Right renal cortex interstitium (tissue), 3 donors: Measurements from ENCODE around the gene DLEC1. TPM values are rescaled to one million over a fixed set of nuclear protein-coding genes. Genes with fewer than 3 reads are reported as not detected.

Source experiments
- DNase-seq, 3 donors: peaks; one replicate each; pipeline ENCODE4 v3.0.0-alpha.2; 2013; ENCODE audit warnings: low read depth in 3 of 3, low spot score in 2 of 3
- polyA plus RNA-seq, 3 donors: library from polyadenylated mRNA; unstranded; fragments of 120-200 nt; gene quantifications; one replicate each; pipeline ENCODE4 v1.2.1, GENCODE V29; 2013; ENCODE audit not compliant: insufficient read length in 3 of 3

Gene DLEC1
- polyA plus RNA-seq, 3 donors: 0.55 to 0.75 (median 0.69) TPM

DNA sequence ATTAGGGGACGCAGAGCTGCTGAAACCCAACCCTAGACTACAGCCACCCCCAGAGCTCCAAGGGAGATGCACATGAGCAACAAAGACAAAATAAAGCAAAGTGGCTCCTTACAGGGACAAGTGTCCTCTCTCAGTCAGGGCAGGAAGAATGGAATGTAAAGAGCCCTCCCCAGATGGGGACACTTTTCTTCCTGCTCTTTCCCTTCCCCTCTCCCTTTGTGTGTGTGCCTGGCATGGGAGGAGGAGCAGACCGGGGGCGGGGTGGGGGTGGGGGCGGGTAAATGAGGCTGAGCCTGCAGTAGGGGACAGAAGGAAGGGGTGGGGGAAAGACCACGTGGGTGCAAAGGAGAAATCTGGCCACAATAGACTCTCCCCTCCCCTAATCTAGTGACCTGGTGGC lies 60.5 kb downstream of the DLEC1 start:
- no peak for DNase-seq

DNA sequence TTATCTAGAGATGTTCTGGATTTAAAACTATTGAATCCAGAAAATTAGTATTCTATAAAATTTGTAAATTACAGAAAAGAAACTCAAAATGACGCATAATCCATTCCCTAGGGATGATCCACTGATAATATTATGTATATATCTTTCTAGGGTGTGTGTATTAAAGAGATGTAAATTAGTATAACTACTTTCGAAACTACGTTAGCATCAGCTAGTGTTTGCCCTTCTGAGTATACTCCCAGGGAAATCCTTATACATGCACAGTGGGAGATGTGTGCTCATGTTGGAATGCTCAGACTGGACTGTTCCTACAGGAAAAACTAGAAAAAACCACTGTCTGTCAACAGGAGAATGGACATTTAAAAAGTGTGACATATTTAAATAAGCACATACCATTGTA lies 61.5 kb downstream of the DLEC1 start:
- no peak for DNase-seq

DNA sequence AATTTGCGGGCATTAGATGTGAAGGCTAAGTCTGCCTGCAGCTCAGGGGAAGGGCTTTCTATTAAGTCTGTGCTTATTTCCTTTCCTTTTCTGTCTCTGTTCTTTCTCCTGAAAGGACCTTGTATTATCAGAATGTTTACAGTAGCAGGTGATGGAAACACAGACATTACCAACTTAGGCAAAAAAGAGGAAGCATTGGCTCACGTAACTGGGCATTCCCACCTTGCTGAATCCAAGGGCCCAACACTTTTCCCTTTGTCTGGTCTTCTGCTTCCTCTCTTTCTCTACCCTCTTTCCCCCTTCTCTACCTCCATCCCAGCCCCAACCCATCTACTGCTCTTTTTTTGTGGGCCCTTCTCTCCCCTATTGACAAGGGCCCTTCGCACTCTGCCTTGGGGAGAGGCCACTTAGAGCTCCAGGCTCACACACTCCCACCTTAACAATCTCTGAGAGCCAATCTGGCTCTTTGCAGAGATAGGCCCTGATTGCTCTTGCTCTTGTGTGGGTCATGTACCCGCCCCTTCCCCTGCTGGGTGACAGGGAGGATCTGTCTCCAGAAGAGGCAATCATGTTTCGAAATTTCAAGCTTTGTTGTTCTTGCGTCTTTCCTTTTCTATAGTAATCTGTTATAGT lies 62.9 kb downstream of the DLEC1 start:
- no peak for DNase-seq

DNA sequence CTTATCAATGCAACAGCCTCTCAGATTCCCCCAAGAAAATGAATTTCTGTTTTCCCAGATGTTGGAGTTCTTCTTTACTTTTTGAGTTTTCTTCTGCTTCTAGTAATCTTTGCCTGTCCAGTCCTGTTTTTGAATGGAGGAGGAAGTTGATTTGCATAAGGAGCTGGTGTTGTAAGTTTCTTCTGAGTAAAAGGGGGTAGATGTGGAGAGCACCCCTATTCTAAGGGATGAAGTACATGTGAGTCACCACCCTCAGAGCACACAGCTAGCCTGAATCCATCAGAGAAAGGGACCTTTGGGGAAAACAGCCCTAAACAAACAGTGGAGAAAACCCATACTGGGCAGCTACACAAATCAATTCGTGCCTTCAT lies 63.4 kb downstream of the DLEC1 start:
- no peak for DNase-seq

DNA sequence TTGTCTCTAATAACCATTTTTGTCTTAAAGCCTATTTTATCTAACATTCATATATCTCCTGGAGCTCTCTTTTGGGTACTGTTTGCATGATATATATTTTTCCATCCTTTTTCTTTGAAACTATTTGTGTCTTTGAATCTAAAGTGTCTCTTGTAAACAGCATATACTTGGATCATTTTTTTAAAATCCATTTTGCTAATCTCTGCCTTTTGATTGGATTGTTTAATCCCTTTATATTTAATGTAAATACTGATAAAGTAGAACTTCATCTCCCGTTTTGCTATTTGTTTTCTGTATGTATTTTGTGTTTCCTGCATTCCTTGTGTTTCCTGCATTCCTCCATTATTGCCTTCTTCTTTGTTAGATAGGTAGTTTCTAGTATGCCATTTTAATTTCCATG lies 66.5 kb downstream of the DLEC1 start:
- DNase-seq: no peak

DNA sequence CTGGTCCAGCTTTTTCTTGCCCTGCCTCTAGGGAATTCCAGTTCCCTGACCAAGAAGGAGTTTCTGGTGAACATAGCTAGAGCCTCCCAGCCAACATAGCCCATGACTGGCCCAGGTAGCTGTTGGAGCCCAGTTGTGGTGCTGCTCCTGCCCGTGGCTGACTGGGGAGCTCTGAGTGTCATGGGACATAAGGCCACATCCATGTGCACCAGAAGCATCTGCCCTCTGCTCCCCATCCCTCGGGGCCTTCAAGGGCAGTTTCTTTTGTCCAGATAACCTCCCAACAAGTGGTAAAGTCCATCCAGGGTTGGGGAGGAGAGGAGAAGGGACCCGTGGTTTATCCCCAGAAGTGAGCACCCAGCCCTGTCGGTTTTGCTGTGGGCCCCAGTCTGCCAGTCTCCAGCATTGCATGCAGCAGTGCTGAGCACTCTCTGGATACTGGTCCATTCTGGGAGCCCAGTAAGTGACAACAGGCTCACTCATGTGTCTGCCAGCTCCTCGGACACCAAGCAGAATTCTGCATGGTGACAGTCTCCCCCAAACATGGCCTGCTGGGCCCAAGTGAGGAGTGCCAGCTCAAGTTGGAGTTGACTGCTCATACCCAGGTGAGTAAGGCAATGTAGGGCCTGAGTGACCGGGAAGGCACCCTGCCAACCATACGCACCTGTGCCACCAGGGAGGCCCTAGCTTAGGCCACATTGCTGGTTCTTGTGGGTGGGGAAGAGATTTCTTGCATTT lies 69.1 kb downstream of the DLEC1 start:
- DNase-seq: no peak

DNA sequence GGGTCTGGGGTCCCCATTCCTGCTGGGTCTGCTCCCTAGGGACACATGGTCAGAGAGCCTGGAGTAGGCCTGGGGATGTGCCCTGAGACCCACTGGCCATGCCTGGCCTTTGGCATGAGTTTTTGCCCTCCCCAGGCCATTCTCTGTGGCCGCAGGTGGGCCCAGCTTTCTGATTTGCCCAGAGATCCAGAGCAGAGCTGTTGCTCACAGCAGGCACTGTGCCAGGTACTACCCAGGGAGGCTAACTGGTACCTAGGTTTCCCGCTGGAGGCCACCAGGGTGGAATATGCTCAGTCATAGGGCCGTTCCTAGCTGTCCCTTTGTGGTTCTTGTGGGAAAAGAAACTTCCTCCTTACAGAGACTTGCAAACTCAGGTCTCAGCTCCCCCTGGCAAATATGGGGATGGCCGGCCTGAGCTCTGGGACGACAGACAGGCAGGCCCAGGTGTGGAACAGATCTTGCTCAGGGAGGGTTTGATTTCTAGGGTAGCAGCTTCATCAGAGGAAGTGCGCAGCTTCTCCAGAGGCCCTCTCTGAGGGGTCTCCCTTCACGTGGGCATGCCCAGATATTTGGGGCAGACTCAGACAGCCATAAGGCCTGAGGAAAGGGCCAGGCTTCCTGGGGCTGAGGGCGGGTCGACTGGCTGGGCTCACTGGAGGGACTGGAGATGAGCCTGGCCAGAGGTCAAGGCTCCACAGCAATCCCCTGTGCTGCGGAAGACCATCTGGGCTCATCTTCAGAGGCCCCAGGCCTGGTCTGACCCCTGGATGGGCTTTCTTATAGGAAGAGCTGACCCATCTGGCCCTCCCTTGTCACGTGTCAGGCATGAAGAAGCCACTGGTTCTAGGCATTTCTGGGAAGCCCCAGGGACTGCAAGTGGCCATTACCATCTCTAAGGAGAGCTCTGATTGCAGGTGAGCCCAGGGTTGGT lies 69.9 kb downstream of the DLEC1 start:
- DNase-seq: no peak

DNA sequence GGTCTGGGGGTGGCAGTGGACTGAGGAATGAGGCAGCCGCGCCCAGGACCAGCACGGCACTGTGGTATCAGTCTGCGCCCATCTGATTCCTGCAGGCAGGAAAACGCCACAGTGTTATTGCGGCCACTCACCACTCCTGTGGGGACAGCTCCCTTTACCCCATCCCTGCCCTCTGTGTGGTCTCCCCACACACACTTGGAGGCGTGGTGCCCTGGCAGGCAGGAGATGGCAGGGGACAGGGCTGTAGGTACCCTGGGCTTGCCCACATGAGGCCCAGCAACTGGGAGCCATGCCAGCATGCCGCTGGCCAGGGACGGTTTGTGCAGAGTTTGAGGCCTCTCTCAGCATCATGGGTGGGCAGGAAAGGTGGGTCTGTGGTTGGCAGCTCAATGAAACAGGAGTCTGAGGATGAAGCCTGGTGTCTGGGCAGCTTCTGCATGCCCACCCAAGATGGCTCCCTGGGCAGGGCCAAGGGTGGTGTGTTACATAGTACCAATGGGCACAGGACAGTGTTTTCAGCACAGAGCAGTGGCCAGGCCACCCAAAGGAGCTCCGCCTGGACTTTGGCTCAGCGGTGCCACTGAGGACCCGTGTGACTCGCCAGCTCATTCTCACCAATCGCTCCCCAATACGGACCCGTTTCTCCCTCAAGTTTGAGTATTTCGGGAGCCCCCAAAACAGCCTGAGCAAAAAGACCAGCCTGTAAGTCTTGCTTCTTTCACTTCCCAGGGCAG lies 70.7 kb downstream of the DLEC1 start:
- DNase-seq: no peak

DNA sequence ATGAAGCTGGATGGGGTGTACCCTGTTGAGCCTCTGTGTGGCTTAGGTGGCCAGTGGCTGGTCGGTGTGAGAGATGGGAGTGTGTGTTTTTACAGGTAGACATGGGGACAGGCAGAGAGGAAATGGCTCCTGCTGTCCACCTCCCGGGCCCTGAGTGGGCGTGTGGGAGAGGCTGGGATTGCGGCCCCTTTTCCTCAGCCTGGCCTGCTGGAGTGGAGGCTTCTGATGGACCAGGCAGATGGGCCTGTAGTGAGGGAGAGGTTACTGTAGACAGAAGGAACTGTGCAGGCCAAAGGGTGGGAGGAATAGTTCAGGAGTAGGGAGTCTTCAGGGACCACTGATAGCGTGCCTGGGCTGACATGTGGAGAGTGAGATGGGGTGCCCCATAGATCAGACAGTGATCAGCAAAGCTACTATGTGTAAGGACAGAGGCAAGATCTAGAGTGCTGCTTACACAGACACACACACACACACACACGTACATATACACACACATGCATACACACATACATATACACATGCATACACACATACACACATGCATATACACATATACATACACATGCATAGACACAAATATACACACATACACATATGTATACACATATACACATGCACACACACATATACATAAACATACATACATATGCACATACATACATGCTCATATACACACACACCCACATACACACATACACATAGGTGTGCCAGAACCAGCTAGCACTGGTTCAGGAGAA lies 71.5 kb downstream of the DLEC1 start:
- no peak for DNase-seq

DNA sequence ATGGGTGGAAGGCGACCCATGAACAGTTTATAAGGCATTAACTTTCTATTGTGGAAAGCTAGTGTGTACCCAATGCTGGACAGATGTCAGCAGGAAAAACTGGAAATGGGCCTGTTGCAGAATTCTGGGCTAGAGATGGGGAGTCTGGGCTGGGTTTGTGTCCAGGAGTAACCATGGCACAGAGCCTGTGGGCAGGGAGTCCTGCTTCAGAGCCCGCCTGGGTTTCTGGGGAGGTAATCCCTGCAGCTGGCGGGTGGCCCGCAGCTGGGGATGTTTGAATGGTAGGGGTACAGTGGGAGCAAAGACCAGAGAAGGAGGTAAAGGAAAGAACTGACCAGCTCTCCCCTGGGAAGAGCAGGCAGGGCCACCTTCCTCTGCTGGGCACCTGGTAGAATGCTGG lies 72.2 kb downstream of the DLEC1 start:
- no peak for DNase-seq

DNA sequence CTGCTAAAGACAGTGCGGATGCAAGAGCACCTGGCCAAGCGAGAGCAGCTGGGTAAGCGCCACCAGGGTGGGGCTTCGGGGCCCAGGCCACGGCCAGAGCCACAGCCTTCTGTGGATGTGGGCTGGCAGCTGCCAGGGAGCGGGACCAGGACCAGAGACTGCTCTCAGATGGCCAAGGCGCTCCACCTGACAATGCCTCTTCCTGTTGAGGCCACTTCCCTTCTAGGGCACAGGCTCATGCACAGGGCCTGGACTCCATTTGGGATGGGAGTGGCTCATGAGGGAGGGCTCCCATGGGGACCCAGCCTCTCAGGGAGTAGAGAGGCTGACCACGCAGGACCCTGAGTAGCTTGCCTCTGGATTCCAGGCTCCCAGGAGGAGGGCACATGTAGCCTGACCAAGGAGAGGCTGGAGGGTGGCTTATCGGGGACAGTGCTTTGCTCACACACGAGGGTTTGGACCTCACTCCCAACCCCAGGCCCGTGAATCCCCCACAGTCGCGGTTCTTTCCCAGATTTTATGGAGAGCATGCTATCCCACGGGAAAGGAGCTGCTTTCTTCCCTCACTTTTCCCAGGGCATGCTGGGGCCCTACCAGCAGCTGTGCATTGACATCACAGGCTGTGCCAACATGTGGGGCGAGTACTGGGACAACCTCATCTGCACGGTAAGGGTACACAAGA lies 72.8 kb downstream of the DLEC1 start:
- no peak for DNase-seq

DNA sequence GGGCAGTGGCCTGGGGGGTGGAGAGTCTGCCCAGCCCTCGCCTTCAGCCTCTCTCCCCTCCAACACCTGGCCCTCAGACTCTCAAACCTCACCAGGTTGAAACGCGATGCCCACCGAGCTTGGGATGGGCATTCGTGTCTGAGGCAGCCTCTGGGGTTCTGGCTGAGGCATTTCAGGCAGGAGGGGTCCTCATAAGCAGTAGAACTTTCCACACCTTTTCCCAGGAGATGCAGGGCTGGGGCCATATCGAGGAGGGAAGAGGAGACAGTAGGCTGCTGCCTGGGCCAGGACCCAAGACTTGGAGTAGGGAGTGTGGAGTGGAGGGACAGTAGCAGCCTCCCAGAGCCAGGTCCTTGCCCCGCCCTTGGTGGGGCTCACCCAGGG lies 73.4 kb downstream of the DLEC1 start:
- no peak for DNase-seq

DNA sequence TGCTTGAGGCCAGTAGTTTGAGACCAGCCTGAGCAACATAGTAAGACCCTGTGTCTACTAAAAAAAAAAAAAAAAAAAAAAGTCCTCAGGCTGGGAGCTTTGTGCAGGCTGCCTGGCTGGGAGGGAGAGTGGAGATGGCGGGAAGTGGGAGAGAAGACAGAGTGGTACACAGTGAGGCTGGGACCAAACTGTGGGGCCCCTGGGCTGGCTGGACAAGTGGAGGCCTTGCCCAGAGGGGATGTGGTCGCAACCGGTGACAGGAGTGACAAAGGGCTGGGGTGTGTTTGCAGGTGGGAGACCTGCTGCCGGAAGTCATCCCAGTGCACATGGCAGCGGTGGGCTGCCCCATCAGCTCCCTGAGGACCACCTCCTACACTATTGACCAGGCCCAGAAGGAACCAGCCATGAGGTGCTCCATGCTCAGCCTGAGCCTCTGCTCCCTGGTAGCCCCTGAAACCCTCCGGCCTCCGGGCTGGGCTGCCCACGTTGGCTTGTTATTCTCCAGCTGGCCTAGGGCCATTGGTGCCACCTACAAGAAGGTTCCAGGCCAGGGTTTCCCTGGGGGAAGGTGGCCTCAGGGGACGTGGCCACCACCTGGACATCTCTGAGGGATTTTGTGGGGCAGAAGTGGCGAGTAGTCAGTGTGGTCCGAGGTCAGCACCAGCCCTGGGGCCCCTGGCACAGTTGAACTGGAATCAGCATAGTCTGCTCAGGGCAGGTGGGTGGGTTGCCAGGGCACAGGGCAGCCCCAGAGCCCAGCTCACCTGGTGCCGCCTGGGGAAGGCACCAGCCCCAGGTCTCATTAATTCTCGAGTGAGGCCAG lies 75.3 kb downstream of the DLEC1 start:
- no peak for DNase-seq

DNA sequence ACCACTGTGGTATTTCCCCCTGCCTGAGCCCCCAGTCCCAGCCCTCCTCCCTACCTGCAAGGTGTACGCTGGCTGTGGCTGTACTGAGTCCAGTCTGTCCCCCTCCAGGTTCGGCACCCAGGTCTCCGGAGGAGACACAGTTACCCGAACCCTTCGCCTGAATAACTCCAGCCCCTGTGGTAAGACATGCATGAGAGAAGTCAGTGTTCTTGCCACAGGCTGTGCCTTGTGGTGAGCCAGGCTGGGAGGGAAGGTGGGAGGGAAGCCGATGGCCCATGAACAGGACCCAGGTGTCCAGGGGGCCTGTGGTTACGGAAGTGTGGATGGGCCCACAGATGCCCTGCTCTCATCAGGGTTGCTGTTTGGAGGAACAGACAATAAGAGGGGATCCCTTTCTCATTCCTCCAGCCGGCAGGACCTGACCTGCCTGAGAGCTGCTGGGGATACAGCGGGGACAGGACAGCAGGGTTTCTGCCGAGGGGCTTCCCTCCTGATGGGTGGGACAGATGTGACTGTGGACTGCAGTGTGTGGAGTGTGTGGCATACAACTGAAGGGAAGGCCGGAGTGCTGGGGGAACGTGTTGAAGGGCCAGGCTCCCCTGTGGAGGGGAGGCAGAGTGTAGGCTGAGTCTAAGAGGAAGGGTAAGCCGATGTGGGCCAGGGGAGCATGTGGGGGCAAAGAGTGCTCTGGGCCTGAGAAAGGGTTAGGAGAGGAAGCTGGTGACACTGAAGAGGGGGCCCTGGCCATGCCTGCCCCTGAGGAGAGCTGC lies 76.1 kb downstream of the DLEC1 start:
- no peak for DNase-seq

DNA sequence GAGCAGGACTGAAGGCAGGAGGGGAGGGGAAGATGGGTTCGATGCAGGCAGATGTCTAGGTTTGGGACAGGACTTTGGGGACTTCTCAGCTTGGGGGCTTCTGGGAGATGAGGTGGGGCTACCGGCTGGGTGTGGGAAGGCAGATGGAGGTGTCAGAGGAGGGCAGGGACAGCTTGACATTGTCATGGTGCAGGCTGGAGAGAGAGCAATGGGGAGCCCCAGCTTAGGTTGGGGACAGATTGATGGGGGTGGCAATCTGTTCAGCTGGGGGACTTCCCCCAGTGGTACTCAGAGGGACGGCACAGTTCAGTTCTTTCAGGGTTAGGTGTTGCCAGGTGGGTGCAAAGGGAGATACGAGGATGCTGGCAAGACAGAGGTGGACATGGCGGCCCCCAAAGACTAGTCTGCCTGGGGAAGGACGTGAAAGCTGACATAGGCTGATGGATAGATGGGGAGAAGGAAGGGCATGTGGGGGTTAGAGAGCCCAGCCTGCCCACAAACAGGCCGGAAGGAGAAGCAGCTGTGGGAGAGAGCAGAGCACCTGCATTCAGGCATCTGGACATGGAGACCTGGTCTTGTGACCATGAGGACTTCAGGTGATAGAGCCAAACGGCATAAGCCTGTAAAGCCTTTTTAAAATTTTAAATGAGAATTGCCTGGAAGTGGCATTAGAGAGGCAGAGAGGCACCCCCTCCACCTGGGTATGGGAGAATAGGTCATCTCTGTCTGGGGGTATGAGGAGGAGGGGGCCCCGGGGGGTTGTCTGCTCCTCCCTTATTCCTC lies 76.8 kb downstream of the DLEC1 start:
- DNase-seq: no peak

DNA sequence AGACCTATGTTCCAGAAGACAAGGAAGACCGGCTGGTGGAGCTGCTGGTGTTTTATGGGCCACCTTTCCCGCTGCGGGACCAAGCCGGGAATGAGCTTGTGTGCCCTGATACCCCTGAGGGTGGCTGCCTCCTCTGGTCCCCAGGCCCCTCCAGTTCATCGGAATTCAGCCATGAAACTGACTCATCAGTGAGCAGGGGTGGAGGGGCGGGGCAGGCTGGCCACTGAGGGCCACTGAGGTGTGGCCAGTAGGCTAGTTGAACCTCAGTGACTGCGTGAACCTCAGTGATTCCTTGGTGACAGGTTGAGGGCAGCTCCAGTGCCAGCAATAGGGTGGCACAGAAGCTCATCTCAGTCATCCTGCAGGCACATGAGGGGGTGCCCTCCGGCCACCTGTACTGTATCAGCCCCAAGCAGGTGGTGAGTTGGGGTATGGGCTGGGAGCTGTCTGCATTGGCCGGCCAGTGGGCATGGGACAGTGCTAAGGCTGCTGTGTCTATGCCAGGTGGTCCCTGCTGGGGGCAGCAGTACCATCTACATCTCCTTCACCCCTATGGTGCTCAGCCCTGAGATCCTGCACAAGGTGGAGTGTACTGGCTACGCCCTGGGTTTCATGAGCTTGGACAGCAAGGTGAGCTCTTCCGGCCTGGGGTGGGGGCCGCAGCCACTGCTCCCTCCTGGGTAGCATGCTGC lies 77.6 kb downstream of the DLEC1 start:
- no peak for DNase-seq
